Measurements from ENCODE around the gene NEU1. TPM values are rescaled to one million over a fixed set of nuclear protein-coding genes. Genes with fewer than 3 reads are reported as not detected.
A peak's percentile ranks its signal among the peaks of the same experiment; 100 is the strongest.
"Not testable (repeated sequence)": the region's sequence is repeated elsewhere in the genome, so short reads cannot be mapped to it uniquely, and the experiment has no call there.

Gene NEU1
- total RNA-seq, 1 donor from 2014 or later: 31.9 TPM

GRCh38 chr6:31821301-31822035 lies 41.2 kb downstream of the NEU1 start:
- Mint-ChIP-seq H3K4me1 (ENCODE audit: unreplicated experiment) (peaks cover 32% of the 10 kb centered on the region), H3K36me3 (ENCODE audit: low read depth, unreplicated experiment) (no peaks in the 10 kb centered on the region), H3K4me3 (ENCODE audit: unreplicated experiment) (peak overlapping the region; percentile 92), H3K27me3 (ENCODE audit: unreplicated experiment) (peaks cover 2% of the 10 kb centered on the region), H3K27ac (ENCODE audit: unreplicated experiment) (peak overlapping the region; percentile 64), H3K9me3 (ENCODE audit: unreplicated experiment) (no peaks in the 10 kb centered on the region)
- DNase-seq (ENCODE audit: low spot score): peak; percentile 51
- no peak for TF ChIP-seq CTCF (IDR thresholded peaks at IDR 0.05; ENCODE audit: unreplicated experiment)

GRCh38 chr6:31820399-31820798 lies 42.2 kb downstream of the NEU1 start:
- H3K4me3 Mint-ChIP-seq (ENCODE audit: unreplicated experiment); H3K36me3 Mint-ChIP-seq (ENCODE audit: low read depth, unreplicated experiment); H3K9me3 Mint-ChIP-seq (ENCODE audit: unreplicated experiment); DNase-seq (ENCODE audit: low spot score); H3K27ac Mint-ChIP-seq (ENCODE audit: unreplicated experiment); H3K27me3 Mint-ChIP-seq (ENCODE audit: unreplicated experiment): not testable (repeated sequence)
- H3K4me1 Mint-ChIP-seq (ENCODE audit: unreplicated experiment): peaks cover 27% of the 10 kb centered on the region

GRCh38 chr6:31819871-31820299 lies 42.7 kb downstream of the NEU1 start:
- Mint-ChIP-seq H3K36me3 (ENCODE audit: low read depth, unreplicated experiment) (no peaks in the 10 kb centered on the region), H3K27ac (ENCODE audit: unreplicated experiment) (no peak overlapping the region), H3K4me3 (ENCODE audit: unreplicated experiment) (peak overlapping the region; percentile 19), H3K9me3 (ENCODE audit: unreplicated experiment) (no peaks in the 10 kb centered on the region), H3K4me1 (ENCODE audit: unreplicated experiment) (peaks cover 22% of the 10 kb centered on the region), H3K27me3 (ENCODE audit: unreplicated experiment) (peaks cover 4% of the 10 kb centered on the region)
- no peak for DNase-seq (ENCODE audit: low spot score)
- TF ChIP-seq CTCF (IDR thresholded peaks at IDR 0.05; ENCODE audit: unreplicated experiment): no peak

- H3K4me3 Mint-ChIP-seq (ENCODE audit: unreplicated experiment): peak overlapping the region; percentile 56
- H3K36me3 Mint-ChIP-seq (ENCODE audit: low read depth, unreplicated experiment); H3K9me3 Mint-ChIP-seq (ENCODE audit: unreplicated experiment); H3K27ac Mint-ChIP-seq (ENCODE audit: unreplicated experiment); H3K27me3 Mint-ChIP-seq (ENCODE audit: unreplicated experiment); DNase-seq (ENCODE audit: low spot score): not testable (repeated sequence)
- H3K4me1 Mint-ChIP-seq (ENCODE audit: unreplicated experiment): peaks cover 20% of the 10 kb centered on the region
These were observed 44.6 kb downstream of the NEU1 start for GRCh38 chr6:31817929-31818511.

- Mint-ChIP-seq H3K4me3 (ENCODE audit: unreplicated experiment) (peak overlapping the region; percentile 56), H3K4me1 (ENCODE audit: unreplicated experiment) (peaks cover 15% of the 10 kb centered on the region)
- DNase-seq (ENCODE audit: low spot score); H3K27me3 Mint-ChIP-seq (ENCODE audit: unreplicated experiment); H3K27ac Mint-ChIP-seq (ENCODE audit: unreplicated experiment); H3K9me3 Mint-ChIP-seq (ENCODE audit: unreplicated experiment); H3K36me3 Mint-ChIP-seq (ENCODE audit: low read depth, unreplicated experiment): not testable (repeated sequence)
These were observed 45.3 kb downstream of the NEU1 start for GRCh38 chr6:31817133-31817928.

GRCh38 chr6:31815025-31815838 lies 47.4 kb downstream of the NEU1 start, which contains the start of the genes HSPA1A and HSPA1L:
Gene HSPA1A, plus strand, starts transcription at chr6:31815543. Its CDS starts 214 bp downstream, at chr6:31815757.
Gene HSPA1L, minus strand, starts transcription at chr6:31815283. Its CDS starts 3,311 bp downstream, at chr6:31811972.
- Mint-ChIP-seq H3K27ac (ENCODE audit: unreplicated experiment) (peak within 1 kb of the TSS; percentile 96), H3K4me1 (ENCODE audit: unreplicated experiment) (peaks cover 11% of the 10 kb centered on the region), H3K4me3 (ENCODE audit: unreplicated experiment) (peak within 1 kb of the TSS; percentile 85), H3K36me3 (ENCODE audit: low read depth, unreplicated experiment) (no peaks in the 10 kb centered on the region), H3K9me3 (ENCODE audit: unreplicated experiment) (no peaks in the 10 kb centered on the region), H3K27me3 (ENCODE audit: unreplicated experiment) (peaks cover 7% of the 10 kb centered on the region)
- DNase-seq (ENCODE audit: low spot score): peak; percentile 84
- TF ChIP-seq CTCF (IDR thresholded peaks at IDR 0.05; ENCODE audit: unreplicated experiment): no peak

Data from endothelial cell (in vitro differentiated cells).